ENCODE measurements around the gene DNAJC5. TPM values are rescaled to one million over a fixed set of nuclear protein-coding genes. Genes with fewer than 3 reads are reported as not detected.
A peak's percentile ranks its signal among the peaks of the same experiment; 100 is the strongest.

The DNAJC5 gene
- total and polyA plus RNA-seq, 12 donors, result 19.5 to 52.2 (median 38.3) TPM

GRCh38 chr20:63860325-63861051, 34.4 kb upstream of the DNAJC5 start:
- peaks cover 25 to 72% (median 62%) of the 10 kb centered on the region in 9 donors for H3K4me1 ChIP-seq
- 74 to 79% methylated on average over 17 of the region's 17 CpGs for WGBS, 2 donors
- DNase-seq, result peak in 1 of 2 donors; percentile 36
- H3K27me3 ChIP-seq, result peaks cover 0 to 3% (median 0%) of the 10 kb centered on the region in 7 donors
- TF ChIP-seq, protein P1, sequence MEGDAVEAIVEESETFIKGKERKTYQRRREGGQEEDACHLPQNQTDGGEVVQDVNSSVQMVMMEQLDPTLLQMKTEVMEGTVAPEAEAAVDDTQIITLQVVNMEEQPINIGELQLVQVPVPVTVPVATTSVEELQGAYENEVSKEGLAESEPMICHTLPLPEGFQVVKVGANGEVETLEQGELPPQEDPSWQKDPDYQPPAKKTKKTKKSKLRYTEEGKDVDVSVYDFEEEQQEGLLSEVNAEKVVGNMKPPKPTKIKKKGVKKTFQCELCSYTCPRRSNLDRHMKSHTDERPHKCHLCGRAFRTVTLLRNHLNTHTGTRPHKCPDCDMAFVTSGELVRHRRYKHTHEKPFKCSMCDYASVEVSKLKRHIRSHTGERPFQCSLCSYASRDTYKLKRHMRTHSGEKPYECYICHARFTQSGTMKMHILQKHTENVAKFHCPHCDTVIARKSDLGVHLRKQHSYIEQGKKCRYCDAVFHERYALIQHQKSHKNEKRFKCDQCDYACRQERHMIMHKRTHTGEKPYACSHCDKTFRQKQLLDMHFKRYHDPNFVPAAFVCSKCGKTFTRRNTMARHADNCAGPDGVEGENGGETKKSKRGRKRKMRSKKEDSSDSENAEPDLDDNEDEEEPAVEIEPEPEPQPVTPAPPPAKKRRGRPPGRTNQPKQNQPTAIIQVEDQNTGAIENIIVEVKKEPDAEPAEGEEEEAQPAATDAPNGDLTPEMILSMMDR (IDR thresholded peaks at IDR 0.05), result no peak
- H3K9me3 ChIP-seq, result no peaks in the 10 kb centered on the region
- ATAC-seq, result no peak
- peak overlapping the region in 8 of 10 donors; percentile 41 to 91 (median 63) for H3K27ac ChIP-seq
- no peak overlapping the region for H3K4me3 ChIP-seq
- intact Hi-C loops (cut with DNase I), result loop anchor here (1.0 to 10.0 kb wide), 8 partner anchors 30 to 326 kb away; partner anchors contain the start of genes PTK6 (in 3 of the 10), GMEB2 (in 2 of the 10), ARFRP1 (in 1 of the 10) and ZGPAT (in 1 of the 10)
- H3K36me3 ChIP-seq, result peaks cover 0 to 16% (median 0%) of the 10 kb centered on the region in 9 donors

DNA sequence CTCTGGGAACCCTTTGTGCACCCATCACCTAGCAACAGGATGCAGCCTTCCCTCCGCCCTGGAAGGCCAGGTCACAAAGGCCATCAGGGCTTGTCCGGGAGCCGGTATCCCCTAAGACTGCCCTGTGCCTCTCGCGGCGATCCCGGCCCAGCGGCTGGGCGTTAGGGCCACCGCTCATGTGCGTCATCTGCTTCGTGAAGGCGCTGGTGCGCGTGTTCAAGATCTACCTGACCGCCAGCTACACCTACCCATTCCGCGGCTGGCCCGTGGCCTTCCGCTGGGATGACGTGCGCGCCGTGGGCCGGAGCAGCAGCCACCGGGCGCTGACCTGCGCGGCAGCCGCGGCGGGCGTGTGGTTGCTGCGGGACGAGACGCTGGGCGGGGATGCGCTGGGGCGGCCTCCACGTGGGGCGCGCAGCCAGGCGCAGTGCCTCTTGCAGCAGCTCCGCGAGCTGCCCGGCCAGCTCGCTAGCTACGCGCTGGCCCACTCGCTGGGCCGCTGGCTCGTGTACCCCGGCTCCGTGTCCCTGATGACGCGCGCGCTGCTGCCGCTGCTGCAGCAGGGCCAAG, 33.5 kb upstream of the DNAJC5 start, which contains the start of gene ABHD16B:
ABHD16B (plus strand) TSS at position 134 of the 570 bp plus-strand sequence; CDS start at position 177, 43 bp downstream.
- Histone ChIP-seq H3K27me3 (no peaks in the 10 kb centered on the region), H3K36me3 (peaks cover 0 to 16% (median 0%) of the 10 kb centered on the region in 9 donors), H3K9me3 (no peaks in the 10 kb centered on the region), H3K27ac (peak within 1 kb of the TSS in 8 of 10 donors; percentile 41 to 91 (median 63)), H3K4me1 (peaks cover 21 to 75% (median 62%) of the 10 kb centered on the region in 9 donors), H3K4me3 (no peak within 1 kb of the TSS)
- intact Hi-C loops (cut with DNase I), result loop anchor here in 9 of 10 donors (5.0 to 10.0 kb wide), 7 partner anchors 34 to 327 kb away; partner anchors contain the start of genes PTK6 (in 3 of the 9), GMEB2 (in 2 of the 9), ARFRP1 (in 1 of the 9) and ZGPAT (in 1 of the 9)
- no peak for ATAC-seq
- TF ChIP-seq, protein P1 (IDR thresholded peaks at IDR 0.05), result no peak
- 95 to 97% methylated on average over 57 to 59 of the region's 59 CpGs for WGBS, 2 donors
- DNase-seq, result no peak

DNA sequence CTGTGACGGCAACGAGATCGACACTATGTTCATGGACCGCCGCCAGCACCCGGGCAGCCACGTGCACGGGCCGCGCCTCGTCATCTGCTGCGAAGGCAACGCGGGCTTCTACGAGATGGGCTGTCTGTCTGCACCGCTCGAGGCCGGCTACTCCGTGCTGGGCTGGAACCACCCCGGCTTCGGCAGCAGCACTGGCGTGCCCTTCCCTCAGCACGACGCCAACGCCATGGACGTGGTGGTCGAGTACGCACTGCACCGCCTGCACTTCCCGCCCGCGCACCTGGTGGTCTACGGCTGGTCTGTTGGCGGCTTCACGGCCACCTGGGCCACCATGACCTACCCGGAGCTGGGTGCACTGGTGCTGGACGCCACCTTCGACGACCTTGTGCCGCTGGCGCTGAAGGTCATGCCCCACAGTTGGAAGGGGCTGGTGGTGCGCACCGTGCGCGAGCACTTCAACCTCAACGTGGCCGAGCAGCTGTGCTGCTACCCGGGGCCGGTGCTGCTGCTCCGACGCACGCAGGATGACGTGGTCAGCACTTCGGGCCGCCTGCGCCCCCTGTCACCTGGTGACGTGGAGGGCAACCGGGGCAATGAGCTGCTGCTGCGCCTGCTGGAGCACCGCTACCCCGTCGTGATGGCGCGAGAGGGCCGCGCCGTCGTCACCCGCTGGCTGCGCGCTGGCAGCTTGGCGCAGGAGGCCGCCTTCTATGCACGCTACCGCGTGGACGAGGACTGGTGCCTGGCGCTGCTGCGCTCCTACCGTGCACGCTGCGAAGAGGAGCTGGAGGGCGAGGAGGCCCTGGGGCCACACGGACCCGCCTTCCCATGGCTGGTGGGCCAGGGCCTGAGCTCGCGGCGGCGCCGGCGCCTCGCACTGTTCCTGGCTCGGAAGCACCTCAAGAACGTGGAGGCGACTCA, 32.7 kb upstream of the DNAJC5 start:
- H3K27me3 ChIP-seq, result no peaks in the 10 kb centered on the region
- DNase-seq (no peak), ATAC-seq (no peak)
- H3K4me1 ChIP-seq, result peaks cover 21 to 77% (median 59%) of the 10 kb centered on the region in 9 donors
- H3K36me3 ChIP-seq, result peaks cover 0 to 16% (median 0%) of the 10 kb centered on the region in 9 donors
- TF ChIP-seq, protein P1 (IDR thresholded peaks at IDR 0.05), result no peak
- intact Hi-C loops (cut with DNase I), result loop anchor here in 9 of 10 donors (5.0 to 10.0 kb wide), 7 partner anchors 35 to 327 kb away; partner anchors contain the start of genes PTK6 (in 3 of the 9), GMEB2 (in 2 of the 9), ARFRP1 (in 1 of the 9) and ZGPAT (in 1 of the 9)
- H3K4me3 ChIP-seq, result no peak overlapping the region
- WGBS, 2 donors, result 97% methylated on average over 93 to 95 of the region's 95 CpGs
- peak overlapping the region in 1 of 10 donors; percentile 98 for H3K27ac ChIP-seq
- H3K9me3 ChIP-seq, result no peaks in the 10 kb centered on the region

All from heart right ventricle (tissue), 16 donors.